Activated B cell treated with CpG ODN at 0.5 μM for 24 hours (primary cell): Measurements from ENCODE around the gene SKA1. TPM values are rescaled to one million over a fixed set of nuclear protein-coding genes. Genes with fewer than 3 reads are reported as not detected.
"Not testable (repeated sequence)": the region's sequence is repeated elsewhere in the genome, so short reads cannot be mapped to it uniquely, and the experiment has no call there.

Experiments
- ATAC-seq: fragments of 200-7000 bp; cut with Tn5 transposase; one replicate; pipeline ENCODE4 v1.10.0; 2021; ENCODE audit warnings: low read depth, mild to moderate bottlenecking, moderate library complexity
- CTCF ChIA-PET: fragments of 350-600 bp; sonication (Branson Sonifier 250); formaldehyde crosslinking; loops from one replicate; lab custom pipeline; 2021; ENCODE audit warnings: antibody characterized with exemption; lab: Charles Lee
- POLR2A ChIA-PET: fragments of 350-600 bp; sonication (Branson Sonifier 250); formaldehyde crosslinking; loops from one replicate; lab custom pipeline; 2021; ENCODE audit warnings: antibody characterized with exemption; lab: Charles Lee
- DNase-seq: peaks from one replicate; pipeline ENCODE4 v3.0.0; 2022
- H3K27ac Mint-ChIP-seq: one replicate; pipeline ENCODE4 v1.8.0; 2020; ENCODE audit warnings: mixed read lengths
- H3K27me3 Mint-ChIP-seq: one replicate; pipeline ENCODE4 v1.8.0; 2021; ENCODE audit warnings: mixed read lengths
- H3K36me3 Mint-ChIP-seq: one replicate; pipeline ENCODE4 v1.8.0; 2021; ENCODE audit warnings: low read depth, mixed read lengths
- H3K4me1 Mint-ChIP-seq: one replicate; pipeline ENCODE4 v1.8.0; 2021; ENCODE audit warnings: mixed read lengths
- H3K4me3 Mint-ChIP-seq: one replicate; pipeline ENCODE4 v1.8.0; 2020; ENCODE audit warnings: mild to moderate bottlenecking, mixed read lengths
- H3K9me3 Mint-ChIP-seq: one replicate; pipeline ENCODE4 v1.8.0; 2020; ENCODE audit warnings: mixed read lengths
- intact Hi-C: fragments of 100-400 bp; cut with micrococcal nuclease; formaldehyde crosslinking; loops from one replicate; pipeline ENCODE4 v1.15.1; 2024
- total RNA-seq: library from RNA; stranded (reverse); gene quantifications from 2 replicates; pipeline ENCODE4 v1.2.3, GENCODE V29; 2022
- TF ChIP-seq, protein P1 (sequence below): fragments of 200-600 bp; IDR thresholded peaks from one replicate; pipeline ENCODE4 v1.8.0; 2022; ENCODE audit warnings: antibody characterized with exemption, mild to moderate bottlenecking

Gene SKA1
- total RNA-seq, 1 donor from 2014 or later = 0.71 TPM

DNA sequence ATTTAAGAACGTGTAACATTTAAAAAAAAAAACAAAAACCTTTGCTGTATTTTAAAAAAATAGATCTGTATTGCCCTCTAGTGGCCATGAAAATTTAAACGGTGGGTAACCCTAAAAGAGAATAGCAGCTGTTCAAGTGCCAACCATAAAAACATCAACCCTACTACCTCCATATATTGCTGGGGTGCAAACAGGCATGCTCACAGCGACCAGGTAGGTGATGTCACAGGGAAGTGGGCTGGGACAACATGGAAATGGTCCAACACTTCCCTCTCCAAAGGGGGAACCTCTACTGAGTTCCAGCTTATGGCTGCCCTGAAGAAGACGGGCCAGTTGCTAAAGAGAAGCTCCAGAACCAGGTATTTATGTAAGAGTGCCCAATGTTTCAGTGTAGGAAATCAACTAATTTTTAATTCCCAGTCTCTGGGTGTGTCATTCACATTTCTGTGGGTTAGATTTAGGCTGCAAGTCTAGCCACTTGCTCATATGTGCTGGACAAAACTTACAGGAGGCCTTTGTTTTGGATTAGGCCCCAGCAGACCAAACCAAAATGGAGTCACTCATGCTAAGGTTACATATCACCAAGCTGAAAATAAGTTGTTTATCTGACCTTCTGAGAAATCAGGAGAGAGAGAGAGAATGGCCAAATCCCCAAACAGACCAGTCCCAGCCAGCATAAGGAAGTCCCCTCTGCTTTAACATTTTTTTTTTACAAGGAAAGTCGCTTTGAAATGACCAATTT lies 54.5 kb downstream of the SKA1 start:
- Mint-ChIP-seq H3K27ac (no peak overlapping the region), H3K9me3 (peaks cover 5% of the 10 kb centered on the region), H3K4me1 (no peaks in the 10 kb centered on the region), H3K36me3 (no peaks in the 10 kb centered on the region), H3K4me3 (no peak overlapping the region), H3K27me3 (peaks cover 5% of the 10 kb centered on the region)
- intact Hi-C loops = loop anchor here (1.0 to 5.0 kb wide), 7 partner anchors 72 to 1982 kb away; no protein-coding TSS in a partner anchor
- ChIA-PET CTCF (interaction anchor here (0.6 to 2.4 kb wide), 11 partner anchors 9 to 919 kb away, joined by 3 to 13 read pairs (median 3); no protein-coding TSS in a partner anchor), POLR2A (no interaction called here)
- TF ChIP-seq, protein P1, sequence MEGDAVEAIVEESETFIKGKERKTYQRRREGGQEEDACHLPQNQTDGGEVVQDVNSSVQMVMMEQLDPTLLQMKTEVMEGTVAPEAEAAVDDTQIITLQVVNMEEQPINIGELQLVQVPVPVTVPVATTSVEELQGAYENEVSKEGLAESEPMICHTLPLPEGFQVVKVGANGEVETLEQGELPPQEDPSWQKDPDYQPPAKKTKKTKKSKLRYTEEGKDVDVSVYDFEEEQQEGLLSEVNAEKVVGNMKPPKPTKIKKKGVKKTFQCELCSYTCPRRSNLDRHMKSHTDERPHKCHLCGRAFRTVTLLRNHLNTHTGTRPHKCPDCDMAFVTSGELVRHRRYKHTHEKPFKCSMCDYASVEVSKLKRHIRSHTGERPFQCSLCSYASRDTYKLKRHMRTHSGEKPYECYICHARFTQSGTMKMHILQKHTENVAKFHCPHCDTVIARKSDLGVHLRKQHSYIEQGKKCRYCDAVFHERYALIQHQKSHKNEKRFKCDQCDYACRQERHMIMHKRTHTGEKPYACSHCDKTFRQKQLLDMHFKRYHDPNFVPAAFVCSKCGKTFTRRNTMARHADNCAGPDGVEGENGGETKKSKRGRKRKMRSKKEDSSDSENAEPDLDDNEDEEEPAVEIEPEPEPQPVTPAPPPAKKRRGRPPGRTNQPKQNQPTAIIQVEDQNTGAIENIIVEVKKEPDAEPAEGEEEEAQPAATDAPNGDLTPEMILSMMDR = no peak
- no peak for DNase-seq
- no peak for ATAC-seq

DNA sequence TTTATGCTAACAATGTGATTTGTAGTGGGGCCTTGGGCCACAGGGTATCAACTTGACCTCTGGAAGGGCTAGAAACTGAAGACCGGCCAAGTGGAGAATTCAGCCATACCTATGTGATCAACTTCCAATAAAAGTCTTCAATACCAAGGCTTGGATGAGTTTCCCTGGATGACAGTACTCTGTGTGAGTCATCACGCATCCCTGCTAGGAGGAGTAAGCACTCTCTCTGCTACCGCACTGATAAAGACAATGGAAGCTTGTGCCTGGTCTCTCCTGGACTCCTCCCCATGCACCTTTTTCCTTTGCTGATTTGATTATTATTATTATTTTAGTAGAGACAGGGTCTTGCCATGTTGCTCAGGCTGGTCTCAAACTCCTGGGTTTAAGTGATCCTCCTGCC lies 58.1 kb downstream of the SKA1 start:
- DNase-seq (no peak), ATAC-seq (no peak)
- Mint-ChIP-seq H3K27ac (no peak overlapping the region), H3K27me3 (peaks cover 8% of the 10 kb centered on the region), H3K4me3 (no peak overlapping the region), H3K9me3 (no peaks in the 10 kb centered on the region), H3K4me1 (no peaks in the 10 kb centered on the region), H3K36me3 (no peaks in the 10 kb centered on the region)
- CTCF ChIA-PET = no interaction called here
- POLR2A ChIA-PET = no interaction called here
- TF ChIP-seq, protein P1 = no peak
- intact Hi-C loops = no loop called here

DNA sequence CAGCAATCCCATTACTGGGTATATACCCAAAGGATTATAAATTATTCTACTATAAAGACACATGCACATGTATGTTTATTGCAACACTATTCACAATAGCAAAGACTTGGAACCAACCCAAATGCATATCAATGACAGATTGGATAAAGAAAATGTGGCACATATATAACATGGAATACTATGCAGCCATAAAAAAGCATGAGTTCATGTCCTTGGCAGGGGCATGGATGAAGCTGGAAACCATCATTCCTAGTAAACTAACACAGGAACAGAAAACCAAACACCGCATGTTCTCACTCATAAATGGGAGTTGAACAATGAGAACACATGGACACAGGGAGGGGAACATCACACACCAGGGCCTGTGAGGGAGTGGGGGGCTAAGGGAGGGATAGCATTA lies 61.9 kb downstream of the SKA1 start:
- H3K4me1 Mint-ChIP-seq, H3K9me3 Mint-ChIP-seq, H3K36me3 Mint-ChIP-seq, CTCF ChIA-PET, H3K27me3 Mint-ChIP-seq, DNase-seq, POLR2A ChIA-PET, intact Hi-C loops, H3K4me3 Mint-ChIP-seq, H3K27ac Mint-ChIP-seq, ATAC-seq: not testable (repeated sequence)

DNA sequence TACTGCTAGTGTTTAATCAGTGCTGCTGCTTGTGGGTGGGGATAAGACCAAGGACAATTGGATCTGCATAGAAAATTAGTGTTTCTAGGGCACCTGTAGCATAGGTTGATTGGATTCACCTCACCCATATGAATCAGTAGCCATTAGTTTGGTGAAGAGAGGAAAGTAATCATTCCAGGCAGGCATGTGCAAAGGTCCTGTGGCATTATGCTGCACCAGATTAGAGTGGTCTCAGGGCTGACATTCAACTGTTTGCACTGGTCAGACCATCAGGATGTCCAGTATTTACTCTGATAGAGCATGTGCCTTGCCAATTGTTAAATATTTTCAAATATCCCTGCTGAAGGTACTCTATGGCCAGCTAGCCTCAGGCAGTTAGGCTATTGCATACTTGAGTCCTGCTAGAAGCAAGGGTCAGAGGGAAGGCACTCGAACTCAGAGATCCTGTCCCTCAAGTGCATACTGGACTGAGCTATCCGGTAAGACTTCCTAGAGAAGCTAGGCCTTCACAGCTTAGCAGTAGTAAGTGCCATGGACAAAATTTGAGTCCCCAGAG lies 64.7 kb downstream of the SKA1 start:
- POLR2A ChIA-PET = no interaction called here
- TF ChIP-seq, protein P1 = no peak
- Mint-ChIP-seq H3K27ac (no peak overlapping the region), H3K4me3 (no peak overlapping the region), H3K27me3 (peaks cover under 1% of the 10 kb centered on the region), H3K4me1 (no peaks in the 10 kb centered on the region), H3K36me3 (no peaks in the 10 kb centered on the region), H3K9me3 (no peaks in the 10 kb centered on the region)
- DNase-seq = no peak
- intact Hi-C loops = no loop called here
- CTCF ChIA-PET = no interaction called here
- no peak for ATAC-seq

DNA sequence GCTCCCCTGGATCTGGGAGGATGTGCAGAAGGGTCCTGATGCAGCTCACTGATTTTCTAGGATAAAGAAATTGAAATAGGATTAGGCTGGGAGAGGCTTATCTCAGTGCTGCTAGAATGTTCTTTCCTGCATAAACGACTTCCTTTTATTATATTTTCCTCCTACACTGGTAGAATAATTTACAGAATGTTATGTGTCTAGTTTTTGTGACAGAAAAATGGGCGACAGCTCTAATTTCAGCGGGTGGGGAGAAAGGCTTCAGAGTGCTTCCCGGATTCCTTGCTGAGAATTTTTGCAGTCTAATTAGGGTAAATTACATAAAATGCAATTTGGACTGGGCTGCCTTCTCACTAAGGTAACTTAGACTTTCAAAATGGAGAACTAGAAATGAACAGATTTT lies 66.2 kb downstream of the SKA1 start:
- TF ChIP-seq, protein P1 = no peak
- ATAC-seq (no peak), DNase-seq (no peak)
- Mint-ChIP-seq H3K27me3 (no peaks in the 10 kb centered on the region), H3K4me1 (no peaks in the 10 kb centered on the region), H3K36me3 (no peaks in the 10 kb centered on the region), H3K4me3 (no peak overlapping the region), H3K9me3 (peaks cover 6% of the 10 kb centered on the region), H3K27ac (no peak overlapping the region)
- ChIA-PET POLR2A (no interaction called here), CTCF (interaction anchor here (1.5 kb wide), 1 partner anchor 12 kb away, joined by 7 read pairs; no protein-coding TSS in a partner anchor)
- intact Hi-C loops = no loop called here
